H9 (cell line): Measurements from ENCODE around the gene PRRC2B. TPM values are rescaled to one million over a fixed set of nuclear protein-coding genes. Genes with fewer than 3 reads are reported as not detected.

Experiments used
- DNase-seq: peaks from one replicate; pipeline ENCODE4 v3.0.0-alpha.2; 2017
- H2AFZ ChIP-seq: one replicate; pipeline ENCODE4 v1.6.1; 2013; ENCODE audit warnings: mild to moderate bottlenecking, low read length, control low read depth, moderate library complexity
- H2AK5ac ChIP-seq: 2 replicates; pipeline ENCODE4 v1.6.1; 2013; ENCODE audit warnings: low read length, control low read depth, mixed read lengths; ENCODE audit not compliant: insufficient read length
- H2BK120ac ChIP-seq: one replicate; pipeline ENCODE4 v1.6.1; 2013; ENCODE audit warnings: low read depth, mild to moderate bottlenecking, low read length, control low read depth, inconsistent platforms; ENCODE audit not compliant: poor library complexity, severe bottlenecking
- H2BK12ac ChIP-seq: 2 replicates; pipeline ENCODE4 v1.6.1; 2013; ENCODE audit warnings: low read length, control low read depth, mixed read lengths, low read depth; ENCODE audit not compliant: insufficient read length
- H2BK15ac ChIP-seq: 2 replicates; pipeline ENCODE4 v1.6.1; 2013; ENCODE audit warnings: low read depth, low read length, control low read depth
- H2BK20ac ChIP-seq: one replicate; pipeline ENCODE4 v1.6.1; 2013; ENCODE audit warnings: low read depth, mild to moderate bottlenecking, low read length, control low read depth, inconsistent platforms; ENCODE audit not compliant: poor library complexity, severe bottlenecking
- H2BK5ac ChIP-seq: 2 replicates; pipeline ENCODE4 v1.6.1; 2013; ENCODE audit warnings: low read length, control low read depth, mixed read lengths; ENCODE audit not compliant: insufficient read length
- H3K14ac ChIP-seq: 2 replicates; pipeline ENCODE4 v1.6.1; 2013; ENCODE audit warnings: low read length, control low read depth; ENCODE audit not compliant: insufficient read depth
- H3K18ac ChIP-seq: 2 replicates; pipeline ENCODE4 v1.6.1; 2013; ENCODE audit warnings: low read depth, mild to moderate bottlenecking, mixed read lengths, low read length, control low read depth; ENCODE audit not compliant: insufficient read length
- H3K23ac ChIP-seq: 2 replicates; pipeline ENCODE4 v1.6.1; 2013; ENCODE audit warnings: low read length, control low read depth, mixed read lengths, low read depth; ENCODE audit not compliant: insufficient read length
- H3K23me2 ChIP-seq: 2 replicates; pipeline ENCODE4 v1.6.1; 2013; ENCODE audit warnings: low read depth, mild to moderate bottlenecking, mixed read lengths, low read length, control low read depth; ENCODE audit not compliant: insufficient read length, poor library complexity, severe bottlenecking
- H3K27ac ChIP-seq: 2 replicates; pipeline ENCODE4 v1.5.1; 2013; ENCODE audit warnings: low read length, control low read depth, mixed read lengths, low read depth; ENCODE audit not compliant: insufficient read length
- H3K27me3 ChIP-seq: 2 replicates; pipeline ENCODE4 v1.6.1; 2013; ENCODE audit warnings: low read length, control low read depth, inconsistent platforms; ENCODE audit not compliant: insufficient read depth
- H3K4ac ChIP-seq: 2 replicates; pipeline ENCODE4 v1.6.1; 2013; ENCODE audit warnings: low read depth, mild to moderate bottlenecking, control low read depth, inconsistent platforms, low read length, moderate library complexity
- H3K4me1 ChIP-seq: 2 replicates; pipeline ENCODE4 v1.6.1; 2013; ENCODE audit warnings: low read length, control low read depth, inconsistent platforms; ENCODE audit not compliant: insufficient read depth
- H3K4me2 ChIP-seq: 2 replicates; pipeline ENCODE4 v1.6.1; 2013; ENCODE audit warnings: low read length, control low read depth, mixed read lengths; ENCODE audit not compliant: insufficient read length, insufficient read depth
- H3K56ac ChIP-seq: 2 replicates; pipeline ENCODE4 v1.6.1; 2013; ENCODE audit warnings: low read depth, mild to moderate bottlenecking, mixed read lengths, low read length, control low read depth; ENCODE audit not compliant: insufficient read length
- H3K79me1 ChIP-seq: 2 replicates; pipeline ENCODE4 v1.6.1; 2013; ENCODE audit warnings: low read depth, mild to moderate bottlenecking, moderate library complexity, low read length, control low read depth, inconsistent platforms; ENCODE audit not compliant: insufficient read depth, poor library complexity, severe bottlenecking
- H3K79me2 ChIP-seq: 2 replicates; pipeline ENCODE4 v1.6.1; 2013; ENCODE audit warnings: low read length, control low read depth, inconsistent platforms; ENCODE audit not compliant: insufficient read depth
- H3K9ac ChIP-seq: 2 replicates; pipeline ENCODE4 v1.6.1; 2013; ENCODE audit warnings: low read length, control low read depth, mixed read lengths; ENCODE audit not compliant: insufficient read length; ENCODE audit errors: extremely low read depth
- H3K9me3 ChIP-seq: one replicate; pipeline ENCODE4 v1.6.1; 2013; ENCODE audit warnings: low read depth, low read length, inconsistent platforms; ENCODE audit not compliant: control insufficient read depth
- H3T11ph ChIP-seq: one replicate; pipeline ENCODE4 v1.6.1; 2013; ENCODE audit warnings: mild to moderate bottlenecking, low read length, control low read depth, inconsistent platforms
- H4K20me1 ChIP-seq: one replicate; pipeline ENCODE4 v1.6.1; 2013; ENCODE audit not compliant: control insufficient read depth, insufficient read length, insufficient read depth
- H4K5ac ChIP-seq: 2 replicates; pipeline ENCODE4 v1.6.1; 2013; ENCODE audit warnings: low read depth, mild to moderate bottlenecking, mixed read lengths, low read length, control low read depth; ENCODE audit not compliant: insufficient read length
- H4K8ac ChIP-seq: replicated peaks from 2 replicates; pipeline ENCODE4 v1.6.1; 2013; ENCODE audit warnings: low read length, control low read depth, mixed read lengths, low read depth; ENCODE audit not compliant: insufficient read length
- H4K91ac ChIP-seq: 2 replicates; pipeline ENCODE4 v1.6.1; 2013; ENCODE audit warnings: low read depth, mild to moderate bottlenecking, moderate library complexity, mixed read lengths, low read length, control low read depth; ENCODE audit not compliant: insufficient read length
- H3K27ac Mint-ChIP-seq, 3 experiments: 2 replicates in 2 of 3; 3 replicates in 1 of 3; pipeline ENCODE4 v1.8.0; 2020 to 2021; ENCODE audit warnings: mixed read lengths in 3 of 3, mild to moderate bottlenecking in 1 of 3, moderate library complexity in 1 of 3
- H3K27me3 Mint-ChIP-seq: 2 replicates; pipeline ENCODE4 v1.8.0; 2021; ENCODE audit warnings: low read depth, mild to moderate bottlenecking, moderate library complexity, mixed read lengths
- H3K36me3 Mint-ChIP-seq, 3 experiments: 2 replicates in 2 of 3; 3 replicates in 1 of 3; pipeline ENCODE4 v1.8.0; 2020 to 2021; ENCODE audit warnings: low read depth in 3 of 3, mixed read lengths in 3 of 3; ENCODE audit not compliant: insufficient read depth in 1 of 3
- H3K4me1 Mint-ChIP-seq, 2 experiments: 2 replicates each; pipeline ENCODE4 v1.8.0; 2020; ENCODE audit warnings: mixed read lengths in 2 of 2
- H3K4me3 Mint-ChIP-seq, 2 experiments: 2 replicates in 1 of 2; 3 replicates in 1 of 2; pipeline ENCODE4 v1.8.0; 2020 to 2021; ENCODE audit warnings: mild to moderate bottlenecking in 2 of 2, mixed read lengths in 2 of 2, moderate library complexity in 1 of 2
- H3K9me3 Mint-ChIP-seq, 2 experiments: 2 replicates in 1 of 2; 3 replicates in 1 of 2; pipeline ENCODE4 v1.8.0; 2020; ENCODE audit warnings: mild to moderate bottlenecking in 2 of 2, mixed read lengths in 2 of 2, moderate library complexity in 1 of 2
- WGBS: extraction: QIAGEN DNeasy Blood & Tissue Kit; methylation state at CpG from one replicate; pipeline ENCODE4 v1.1.7; 2013; ENCODE audit warnings: missing lambda C conversion rate, low lambda C conversion rate, mixed read lengths; ENCODE audit not compliant: insufficient read length; ENCODE audit errors: extremely low coverage; 5-methylcytosine and 5-hydroxymethylcytosine counted together
- total RNA-seq: library from RNA; stranded (reverse); gene quantifications from 2 replicates; pipeline ENCODE4 v1.2.1, GENCODE V29; 2021
- TF ChIP-seq, protein P1 (sequence below): fragments of 200-600 bp; sonication (generic); conservative IDR thresholded peaks from 3 replicates; pipeline ENCODE4 v1.8.0; 2021; ENCODE audit warnings: antibody characterized with exemption, mild to moderate bottlenecking

The PRRC2B gene
- total RNA-seq, 1 experiment from 2014 or later: 251 TPM

GRCh38 chr9:131482343-131483006 is 88.6 kb downstream of the PRRC2B start:
- no peak overlapping the region for H4K5ac ChIP-seq
- H3K4me2 ChIP-seq: no peak overlapping the region
- H4K8ac ChIP-seq: no peak overlapping the region
- Mint-ChIP-seq H3K4me1 (peaks cover 0 to 3% of the 10 kb centered on the region in 2 experiments; a peak in 1 of 4 replicates), H3K27ac (peak overlapping the region; percentile 36 to 61 (median 46); a peak in 4 of 7 replicates), H3K9me3 (no peaks in the 10 kb centered on the region), H3K27me3 (peaks cover 2% of the 10 kb centered on the region; the same call in 1 of the 2 replicates), H3K4me3 (no peak overlapping the region; a peak in 1 of 5 replicates), H3K36me3 (peaks cover 82 to 98% (median 98%) of the 10 kb centered on the region in 3 experiments)
- no peaks in the 10 kb centered on the region for H3K4me1 ChIP-seq
- H3K23ac ChIP-seq: no peak overlapping the region
- H3K14ac ChIP-seq: no peak overlapping the region
- H3K27me3 ChIP-seq: no peaks in the 10 kb centered on the region
- H2AFZ ChIP-seq: no peak overlapping the region
- H2BK12ac ChIP-seq: no peak overlapping the region
- H3K56ac ChIP-seq: no peak overlapping the region
- no peak overlapping the region for H4K91ac ChIP-seq
- H2BK15ac ChIP-seq: no peak overlapping the region
- DNase-seq: no peak
- H2BK20ac ChIP-seq: no peak overlapping the region
- no peaks in the 10 kb centered on the region for H4K20me1 ChIP-seq
- no peak overlapping the region for H2AK5ac ChIP-seq
- no peak overlapping the region for H3K4ac ChIP-seq
- H3K27ac ChIP-seq: no peak overlapping the region
- no peaks in the 10 kb centered on the region for H3K23me2 ChIP-seq
- TF ChIP-seq, protein P1, sequence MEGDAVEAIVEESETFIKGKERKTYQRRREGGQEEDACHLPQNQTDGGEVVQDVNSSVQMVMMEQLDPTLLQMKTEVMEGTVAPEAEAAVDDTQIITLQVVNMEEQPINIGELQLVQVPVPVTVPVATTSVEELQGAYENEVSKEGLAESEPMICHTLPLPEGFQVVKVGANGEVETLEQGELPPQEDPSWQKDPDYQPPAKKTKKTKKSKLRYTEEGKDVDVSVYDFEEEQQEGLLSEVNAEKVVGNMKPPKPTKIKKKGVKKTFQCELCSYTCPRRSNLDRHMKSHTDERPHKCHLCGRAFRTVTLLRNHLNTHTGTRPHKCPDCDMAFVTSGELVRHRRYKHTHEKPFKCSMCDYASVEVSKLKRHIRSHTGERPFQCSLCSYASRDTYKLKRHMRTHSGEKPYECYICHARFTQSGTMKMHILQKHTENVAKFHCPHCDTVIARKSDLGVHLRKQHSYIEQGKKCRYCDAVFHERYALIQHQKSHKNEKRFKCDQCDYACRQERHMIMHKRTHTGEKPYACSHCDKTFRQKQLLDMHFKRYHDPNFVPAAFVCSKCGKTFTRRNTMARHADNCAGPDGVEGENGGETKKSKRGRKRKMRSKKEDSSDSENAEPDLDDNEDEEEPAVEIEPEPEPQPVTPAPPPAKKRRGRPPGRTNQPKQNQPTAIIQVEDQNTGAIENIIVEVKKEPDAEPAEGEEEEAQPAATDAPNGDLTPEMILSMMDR: no peak
- no peaks in the 10 kb centered on the region for H3K79me1 ChIP-seq
- H2BK120ac ChIP-seq: no peak overlapping the region
- no peaks in the 10 kb centered on the region for H3K79me2 ChIP-seq
- H2BK5ac ChIP-seq: no peak overlapping the region
- no CpG with 5 or more reads among the region's 24 CpGs for WGBS
- no peak overlapping the region for H3K9ac ChIP-seq
- no peaks in the 10 kb centered on the region for H3K9me3 ChIP-seq
- no peak overlapping the region for H3K18ac ChIP-seq
- no peak overlapping the region for H3T11ph ChIP-seq
